Stimulated activated naive CD8-positive, alpha-beta T cell treated with anti-CD3 and anti-CD28 coated beads, Interleukin-15, Interleukin-2, amounts not matched to agents 100 U/mL and 50 U/mL, for 24 hours (primary cell): ENCODE results near the gene BARX2.

Experiments used
- ATAC-seq: fragments of 150-1000 bp; cut with Tn5 transposase; one replicate; pipeline ENCODE4 v1.10.0; 2021
- DNase-seq: peaks from one replicate; pipeline ENCODE4 v3.0.0; 2021

The BARX2 gene

GRCh38 chr11:129374081-129374992 lies 1.3 kb upstream of the BARX2 start:
- ATAC-seq (no peak), DNase-seq (peak; percentile 13)

DNA sequence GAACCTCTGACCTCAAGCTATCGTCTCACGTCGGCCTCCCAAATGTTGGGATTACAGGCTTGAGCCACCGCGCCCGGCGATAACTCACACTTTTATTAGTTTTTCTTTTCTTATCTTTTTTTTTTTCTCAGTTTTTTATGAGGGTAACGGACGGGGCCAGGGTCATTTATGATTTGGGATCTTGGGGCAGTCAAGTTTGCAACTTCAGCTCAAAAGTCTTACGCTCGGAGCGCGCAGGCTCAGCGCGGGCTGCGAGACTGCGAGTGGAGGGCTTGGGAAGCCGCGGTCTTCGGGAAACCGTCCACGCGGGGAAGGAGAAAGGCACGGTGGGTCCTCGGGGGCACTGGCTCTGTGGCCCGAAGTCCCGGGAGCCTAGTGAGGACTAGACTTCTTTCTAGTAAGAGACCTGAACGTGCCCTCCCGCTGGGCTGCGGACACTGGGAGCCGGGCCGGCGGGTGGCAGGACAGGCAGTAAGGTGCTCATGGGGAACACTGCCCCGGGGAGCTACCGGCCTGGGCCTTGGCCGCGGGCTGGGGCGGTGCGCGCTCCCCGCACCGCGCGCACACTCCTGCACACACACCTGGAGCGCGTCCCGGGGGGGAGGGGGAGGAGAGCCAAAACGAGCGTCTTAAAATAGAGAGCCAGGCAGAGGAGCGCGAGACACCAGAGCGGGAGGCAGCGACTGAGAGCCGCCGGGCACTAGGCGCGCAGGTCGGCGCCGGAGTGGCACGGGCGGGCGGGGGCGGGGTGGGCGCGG lies 476 bp upstream of the BARX2 start:
- ATAC-seq = no peak
- DNase-seq = peak; percentile 29

DNA sequence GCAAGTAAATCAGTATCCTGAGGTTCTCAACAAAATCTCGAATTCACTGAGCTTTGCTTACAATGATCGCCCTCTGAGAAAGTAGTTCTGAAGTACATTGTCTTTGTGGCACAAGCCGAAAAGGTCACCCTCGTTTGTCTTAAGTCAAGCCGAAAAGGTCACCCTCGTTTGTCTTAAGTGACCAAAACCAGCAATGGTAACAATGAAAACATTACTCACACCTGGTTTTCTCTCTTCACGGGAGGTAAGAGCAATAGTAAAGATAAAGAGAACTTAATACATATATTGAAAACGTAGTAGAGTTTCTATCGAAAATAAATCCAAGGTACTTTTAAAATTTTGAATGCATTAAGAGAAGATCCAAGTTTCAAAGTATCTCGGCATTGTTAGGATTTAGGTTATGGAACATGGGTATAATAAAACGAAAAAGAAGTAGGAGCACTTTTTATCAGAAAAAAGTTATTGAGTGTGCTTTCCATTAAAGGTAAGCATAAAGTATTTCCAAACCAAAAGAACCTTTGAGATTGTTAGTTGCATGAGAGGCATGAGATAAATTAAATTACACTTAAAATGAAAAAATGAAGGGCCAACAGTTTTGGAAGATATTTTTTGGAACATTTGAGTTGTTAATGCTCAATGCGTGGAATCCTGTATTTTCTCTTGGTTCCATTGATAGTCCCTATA lies 1.2 kb downstream of the BARX2 start:
- ATAC-seq (no peak), DNase-seq (no peak)

DNA sequence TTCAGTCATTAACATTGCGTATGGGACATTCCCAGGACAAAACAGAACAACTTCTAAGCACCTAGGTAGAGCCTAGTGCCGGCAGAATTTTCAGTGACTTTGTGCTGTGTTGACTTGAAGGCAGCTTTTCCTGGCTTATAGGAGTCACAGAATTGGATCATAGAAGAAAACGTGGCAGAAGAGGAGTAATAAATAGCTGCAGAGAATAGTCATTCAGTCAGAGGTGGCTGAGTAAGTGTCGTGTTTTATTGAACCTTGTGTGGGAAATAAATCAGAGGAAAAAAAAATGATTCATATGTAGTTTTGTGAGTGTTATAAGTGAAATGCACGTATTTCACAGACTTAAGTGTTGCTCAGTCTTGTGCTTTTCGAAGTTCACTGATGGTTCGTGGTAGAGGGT lies 2.1 kb downstream of the BARX2 start:
- ATAC-seq = no peak
- DNase-seq = no peak

GRCh38 chr11:129380413-129380812 lies 4.8 kb downstream of the BARX2 start:
- ATAC-seq = no peak
- no peak for DNase-seq

DNA sequence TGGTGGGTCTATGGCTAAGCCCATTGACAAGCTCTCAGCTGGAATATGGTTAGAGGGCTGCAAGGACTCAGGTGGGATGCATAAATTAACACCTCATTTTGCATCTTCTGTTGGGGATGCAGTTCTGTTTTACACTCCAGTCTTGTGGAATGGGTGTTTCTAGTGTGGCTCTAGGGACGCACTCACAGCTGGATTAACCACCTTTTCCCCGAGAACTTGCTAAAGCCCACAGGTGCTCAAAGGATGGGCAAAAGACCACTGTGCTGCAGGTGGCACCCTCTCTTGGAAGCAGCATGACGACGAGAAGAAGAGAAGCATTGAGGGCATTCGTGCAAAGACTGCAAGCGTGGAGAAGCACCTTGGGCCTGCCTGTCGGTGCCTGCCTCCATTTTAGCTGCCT lies 6.9 kb downstream of the BARX2 start:
- no peak for ATAC-seq

GRCh38 chr11:129383060-129383459 lies 7.4 kb downstream of the BARX2 start:
- ATAC-seq (no peak), DNase-seq (no peak)

More for the DNA sequence above, 6.9 kb downstream of the BARX2 start:
- no peak for DNase-seq

DNA sequence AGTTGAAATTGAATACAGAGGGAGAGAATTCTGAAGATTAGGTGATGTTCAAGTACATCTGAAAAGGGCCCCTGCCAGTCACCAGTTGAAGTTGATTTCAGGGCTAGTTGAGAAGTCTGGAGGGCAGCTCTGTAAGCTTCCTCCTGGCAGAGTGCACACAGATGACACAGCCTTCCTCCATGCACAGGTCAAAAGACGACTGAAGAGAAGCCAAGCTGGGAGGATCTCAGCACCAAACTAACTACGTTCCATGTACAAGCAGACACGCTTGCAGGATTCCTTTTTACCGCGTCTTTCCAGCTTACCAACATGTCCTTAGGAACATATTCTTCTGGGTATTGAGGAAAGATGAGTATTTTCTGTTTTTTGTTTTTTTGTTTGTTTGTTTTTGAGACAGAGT lies 7.9 kb downstream of the BARX2 start:
- ATAC-seq (no peak), DNase-seq (no peak)

- no peak for ATAC-seq
- no peak for DNase-seq
Measured at GRCh38 chr11:129384415-129384814, 8.8 kb downstream of the BARX2 start.

DNA sequence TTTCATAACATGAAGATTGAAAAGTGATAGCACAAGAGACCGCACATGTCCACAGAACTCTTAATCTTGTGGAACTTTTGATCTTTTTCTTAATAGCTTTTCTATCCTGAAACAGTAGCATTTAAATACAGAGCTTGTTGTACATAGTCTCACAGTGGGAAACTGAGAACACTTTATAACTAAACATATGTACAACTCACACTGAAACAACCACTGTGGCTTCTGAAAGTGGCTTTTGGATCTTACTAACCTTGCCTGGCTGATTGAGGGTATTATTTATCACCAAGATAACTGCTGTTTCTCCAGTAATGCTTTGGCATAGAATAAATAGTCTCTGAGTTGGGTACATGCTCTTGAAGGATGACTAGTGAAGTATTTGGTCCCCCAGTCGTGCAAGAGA lies 10.2 kb downstream of the BARX2 start:
- DNase-seq = no peak
- no peak for ATAC-seq

- ATAC-seq (no peak), DNase-seq (no peak)
Measured at GRCh38 chr11:129386795-129387397, 11.2 kb downstream of the BARX2 start.

DNA sequence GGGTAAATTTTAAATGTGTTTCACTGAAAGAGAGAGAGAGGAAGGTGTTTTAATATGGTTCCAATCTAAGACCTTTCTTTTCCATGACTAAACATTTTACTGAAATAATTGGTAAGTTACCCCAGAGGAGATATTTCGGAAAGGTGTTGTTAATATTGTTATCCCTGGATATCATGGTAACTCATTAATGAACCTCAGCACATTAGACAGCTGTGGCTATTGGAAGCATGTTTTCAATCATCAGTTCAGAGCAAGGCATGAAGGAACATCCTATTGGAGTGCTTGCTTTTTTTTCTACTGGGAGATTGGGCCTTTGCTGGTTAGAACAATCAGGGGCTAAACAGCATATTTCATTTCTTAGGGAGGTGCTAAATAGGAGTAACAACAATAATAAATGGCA lies 11.8 kb downstream of the BARX2 start:
- DNase-seq (no peak), ATAC-seq (no peak)

DNA sequence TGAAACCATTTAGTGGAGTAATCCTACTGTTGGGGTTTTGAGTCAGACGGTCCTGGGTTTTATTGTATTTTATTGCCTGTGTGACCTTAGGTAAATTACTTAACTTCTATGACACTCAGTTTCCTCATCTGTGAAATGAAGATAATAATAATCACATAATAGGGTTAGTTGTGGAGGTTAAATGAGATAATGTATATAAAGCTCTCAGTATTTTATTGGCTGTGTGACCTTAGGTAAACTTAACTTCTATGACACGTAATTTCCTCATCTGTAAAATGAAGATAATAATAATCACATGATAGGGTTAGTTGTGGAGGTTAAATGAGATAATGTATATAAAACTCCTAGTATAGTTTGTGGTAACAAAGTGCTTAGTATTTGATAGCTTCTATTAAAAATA lies 13.2 kb downstream of the BARX2 start:
- ATAC-seq (no peak), DNase-seq (no peak)

- ATAC-seq (no peak), DNase-seq (no peak)
Measured at GRCh38 chr11:129390303-129390821, 14.7 kb downstream of the BARX2 start.

DNA sequence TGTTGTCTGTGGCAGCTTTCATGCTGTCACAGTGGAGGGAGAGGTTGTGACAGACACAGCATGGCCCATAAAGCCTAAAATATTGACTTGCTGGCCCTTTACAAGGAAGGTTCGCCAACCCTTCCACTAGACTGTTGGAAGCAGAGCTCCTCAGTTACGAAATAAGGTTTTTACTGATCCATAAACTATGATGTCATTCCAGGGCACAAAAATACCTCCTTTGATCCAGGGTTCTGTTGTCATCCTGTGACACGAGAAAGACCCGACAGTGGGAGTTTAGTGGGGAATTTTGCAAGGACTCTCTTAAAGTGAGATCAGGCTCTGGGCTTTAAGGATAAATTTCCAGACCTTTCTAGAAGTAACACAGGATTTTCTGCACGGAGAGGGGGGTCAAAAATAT lies 15.7 kb downstream of the BARX2 start:
- ATAC-seq (no peak), DNase-seq (no peak)

DNA sequence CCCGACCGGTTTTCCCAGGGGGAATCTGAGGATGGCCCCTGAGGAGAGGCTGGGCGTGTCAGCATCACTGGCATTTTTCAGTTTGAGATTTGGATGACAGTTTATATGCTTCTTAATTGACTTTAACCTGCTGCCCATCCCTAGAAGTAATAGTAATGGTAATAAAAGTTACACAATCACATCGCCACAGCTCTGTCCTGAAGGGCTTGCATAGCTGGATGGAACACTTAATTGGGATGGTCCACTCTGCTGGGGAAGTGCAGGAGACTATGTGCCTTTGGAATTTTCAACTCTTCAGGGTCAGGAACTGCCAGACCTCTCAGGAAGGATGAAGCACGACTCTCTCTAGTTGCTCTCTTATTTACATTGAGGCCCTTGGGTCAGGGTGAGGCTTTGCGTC lies 16.2 kb downstream of the BARX2 start:
- ATAC-seq (no peak), DNase-seq (no peak)

- ATAC-seq (no peak), DNase-seq (no peak)
Measured at GRCh38 chr11:129392995-129393394, 17.3 kb downstream of the BARX2 start.

GRCh38 chr11:129394709-129395108 lies 19.1 kb downstream of the BARX2 start:
- DNase-seq (no peak), ATAC-seq (no peak)

DNA sequence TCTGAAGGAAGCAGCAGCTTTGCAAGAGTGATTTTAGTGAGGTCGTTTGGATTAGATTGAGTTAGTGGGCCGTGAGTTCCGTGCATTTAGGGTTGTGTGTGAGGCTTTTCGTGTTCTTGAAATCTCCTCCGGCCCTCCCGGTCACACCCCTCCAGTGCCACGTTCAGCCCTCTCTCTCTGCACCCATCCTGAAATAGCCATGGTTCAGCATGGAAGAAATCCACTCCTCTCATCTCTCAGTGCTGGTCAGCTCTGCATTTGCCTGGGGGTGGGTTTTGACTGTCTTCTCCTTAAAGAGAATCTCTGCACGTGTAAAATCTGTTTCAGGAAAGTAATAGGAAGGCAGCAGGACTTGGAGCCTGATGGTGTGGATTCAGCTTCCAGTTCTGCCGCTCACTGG lies 19.8 kb downstream of the BARX2 start:
- ATAC-seq (no peak), DNase-seq (no peak)

- DNase-seq (no peak), ATAC-seq (no peak)
Measured at GRCh38 chr11:129395883-129396282, 20.2 kb downstream of the BARX2 start.

DNA sequence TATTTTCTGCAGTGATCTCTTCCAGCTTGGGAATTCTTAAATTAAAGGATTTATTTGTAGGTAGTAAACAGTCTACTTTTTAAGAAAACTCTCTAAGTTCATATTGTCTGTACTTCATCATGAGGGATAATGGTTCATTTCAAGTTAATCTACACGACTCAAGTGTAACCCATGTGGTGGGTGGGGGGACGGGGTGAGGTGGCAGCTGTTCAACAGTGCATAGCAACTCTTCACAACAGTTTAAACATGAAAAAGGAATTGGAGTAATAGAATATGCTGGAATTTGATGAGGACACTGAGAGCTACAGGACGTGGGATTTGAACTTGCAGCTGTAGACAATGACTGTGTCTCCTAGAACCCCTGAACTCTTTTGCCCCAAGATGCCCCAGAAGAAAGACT lies 20.8 kb downstream of the BARX2 start:
- DNase-seq (no peak), ATAC-seq (no peak)
